BJ (cell line): ENCODE measurements around the gene DPH7. TPM values are rescaled to one million over a fixed set of nuclear protein-coding genes. Genes with fewer than 3 reads are reported as not detected.
"Not testable (repeated sequence)": the region's sequence is repeated elsewhere in the genome, so short reads cannot be mapped to it uniquely, and the experiment has no call there.

Source experiments
- CTCF ChIA-PET: fragments of 350-600 bp; formaldehyde crosslinking; extraction: SDS; loops from one replicate; lab custom pipeline; 2021; ENCODE audit warnings: antibody characterized with exemption, inconsistent platforms; lab: Yijun Ruan, JAX
- POLR2A ChIA-PET: fragments of 300-600 bp; sonication (Branson Sonifier 250); formaldehyde crosslinking; extraction: SDS; loops from one replicate; lab custom pipeline; 2021; ENCODE audit warnings: antibody characterized with exemption; lab: Charles Lee
- DNase-seq: peaks from one replicate; pipeline ENCODE4 v3.0.0-alpha.2; 2011; ENCODE audit warnings: low read depth
- H3K27me3 ChIP-seq: 2 replicates; pipeline ENCODE4 v1.6.0; 2011; ENCODE audit warnings: low read length; ENCODE audit not compliant: control insufficient read depth, insufficient read depth
- H3K36me3 ChIP-seq: 2 replicates; pipeline ENCODE4 v1.5.1; 2011; ENCODE audit warnings: low read length; ENCODE audit not compliant: control insufficient read depth, insufficient read depth
- H3K4me3 ChIP-seq: 2 replicates; pipeline ENCODE4 v1.5.1; 2011; ENCODE audit warnings: low read depth, mild to moderate bottlenecking, control low read depth, low read length
- CTCF ChIP-seq: IDR thresholded peaks from 2 replicates; pipeline ENCODE4 v1.5.1; 2011; ENCODE audit warnings: low read depth, mild to moderate bottlenecking, control low read depth, inconsistent platforms, low read length, moderate library complexity; ENCODE audit not compliant: insufficient read depth
- polyA plus RNA-seq: library from polyadenylated mRNA; depleted of rRNA; stranded (reverse); fragments of >200 nt; gene quantifications from 2 replicates; pipeline ENCODE4 v1.2.3, GENCODE V29; 2011

Gene DPH7
- polyA plus RNA-seq, 1 experiment: 29.4 TPM

GRCh38 chr9:137551264-137552021 is 27.3 kb downstream of the DPH7 start, which contains the start of gene MRPL41:
MRPL41 (plus strand) TSS chr9:137551879; CDS start chr9:137552082, 203 bp downstream.
- POLR2A ChIA-PET: no interaction called here
- CTCF ChIA-PET: interaction anchor here (0.7 to 1.2 kb wide), 7 partner anchors 8 to 126 kb away, joined by 3 to 4 read pairs (median 4); no protein-coding TSS in a partner anchor
- peak within 1 kb of the TSS; percentile 73 for H3K4me3 ChIP-seq

GRCh38 chr9:137550958-137551263 is 27.8 kb downstream of the DPH7 start:
- CTCF ChIA-PET: interaction anchor here (0.7 to 1.7 kb wide), 3 partner anchors 16 to 27 kb away, joined by 3 to 9 read pairs (median 4); no protein-coding TSS in a partner anchor
- POLR2A ChIA-PET, H3K27me3 ChIP-seq, DNase-seq: not testable (repeated sequence)
- Histone ChIP-seq H3K36me3 (peaks cover 10% of the 10 kb centered on the region), H3K4me3 (peak overlapping the region; percentile 73)

More at GRCh38 chr9:137551264-137552021, 27.3 kb downstream of the DPH7 start, which contains the start of gene MRPL41:
- TF ChIP-seq CTCF: peak; percentile 60
- DNase-seq: peak; percentile 14
- peaks cover 14% of the 10 kb centered on the region for H3K36me3 ChIP-seq
- H3K27me3 ChIP-seq: no peaks in the 10 kb centered on the region

GRCh38 chr9:137550231-137550621 is 28.5 kb downstream of the DPH7 start, which contains the start of gene PNPLA7:
PNPLA7 (minus strand) TSS chr9:137550402; CDS start chr9:137550197, 205 bp downstream.
- peak within 1 kb of the TSS; percentile 73 for H3K4me3 ChIP-seq
- ChIA-PET POLR2A (no interaction called here), CTCF (interaction anchor here (1.2 to 1.7 kb wide), 2 partner anchors 15 to 28 kb away, joined by 4 to 9 read pairs; no protein-coding TSS in a partner anchor)
- TF ChIP-seq CTCF: 0 out of 2 replicates have a peak, but pooled peaks have one; percentile 4
- H3K27me3 ChIP-seq: no peaks in the 10 kb centered on the region
- peak; percentile 21 for DNase-seq
- H3K36me3 ChIP-seq: peaks cover 7% of the 10 kb centered on the region

- ChIA-PET POLR2A (no interaction called here), CTCF (no interaction called here)
- no peak for DNase-seq
- Histone ChIP-seq H3K27me3 (no peaks in the 10 kb centered on the region), H3K36me3 (no peaks in the 10 kb centered on the region), H3K4me3 (no peak overlapping the region)
- no peak for TF ChIP-seq CTCF
Observed at GRCh38 chr9:137547687-137548543, 30.8 kb downstream of the DPH7 start.

- H3K27me3 ChIP-seq: no peaks in the 10 kb centered on the region
- no peaks in the 10 kb centered on the region for H3K36me3 ChIP-seq
- no peak for TF ChIP-seq CTCF
- no peak for DNase-seq
- ChIA-PET CTCF (interaction anchor here (0.6 to 2.0 kb wide), 3 partner anchors 10 to 18 kb away, joined by 5 to 13 read pairs (median 6); no protein-coding TSS in a partner anchor), POLR2A (no interaction called here)
- H3K4me3 ChIP-seq: no peak overlapping the region
Observed at GRCh38 chr9:137545123-137545522, 33.6 kb downstream of the DPH7 start.
